GM18907 (cell line): ENCODE data around the gene DNM3.

ENCODE experiments used
- ATAC-seq: cut with Tn5 transposase; IDR thresholded peaks from one replicate; pipeline ENCODE4 v1.9.1; 2021; ENCODE audit warnings: mild to moderate bottlenecking, moderate library complexity; ENCODE audit not compliant: unreplicated experiment

The DNM3 gene

DNA sequence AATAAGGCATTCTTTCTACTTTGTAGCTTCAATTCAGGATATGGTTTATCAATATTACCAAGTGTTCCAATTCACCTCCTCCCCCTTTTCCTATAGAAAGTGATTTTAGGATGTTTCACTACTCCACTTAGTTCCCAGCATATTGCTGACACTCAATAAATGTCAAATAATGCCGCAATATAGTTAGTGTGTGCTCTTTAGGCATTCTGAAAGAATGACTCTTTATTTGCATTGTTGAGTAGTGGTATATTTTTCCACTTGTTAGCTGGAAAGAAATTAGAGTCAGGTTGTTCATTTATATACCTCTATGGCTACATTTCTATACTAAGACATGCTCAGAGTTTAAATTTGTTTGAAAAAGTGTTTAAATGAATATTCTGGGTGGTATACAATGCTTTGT lies 424.6 kb downstream of the DNM3 start:
- ATAC-seq = no peak

GRCh38 chr1:172266528-172267174 lies 425.4 kb downstream of the DNM3 start:
- ATAC-seq = no peak

- no peak for ATAC-seq
Observed at GRCh38 chr1:172268237-172268636, 426.9 kb downstream of the DNM3 start.

DNA sequence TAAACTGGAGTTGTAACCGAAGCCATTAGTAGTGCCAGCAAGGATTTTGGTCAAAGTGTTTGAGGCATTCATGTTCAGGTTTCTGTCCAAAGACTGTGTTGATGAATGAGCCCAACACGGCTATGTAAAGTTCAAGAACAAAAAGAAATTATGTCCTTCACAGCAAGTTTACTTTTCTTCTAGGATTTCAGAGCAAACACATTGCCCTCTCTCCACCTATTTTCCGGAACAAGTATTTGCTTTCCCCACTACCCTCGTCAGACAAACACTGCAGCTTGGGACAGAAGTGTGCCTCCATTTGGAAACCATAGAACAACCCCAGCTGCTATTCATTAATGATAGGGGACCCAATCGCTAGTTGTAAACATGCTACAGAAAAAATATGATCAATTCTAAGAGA lies 427.8 kb downstream of the DNM3 start:
- no peak for ATAC-seq

- no peak for ATAC-seq
Observed at GRCh38 chr1:172269644-172270043, 428.3 kb downstream of the DNM3 start.

DNA sequence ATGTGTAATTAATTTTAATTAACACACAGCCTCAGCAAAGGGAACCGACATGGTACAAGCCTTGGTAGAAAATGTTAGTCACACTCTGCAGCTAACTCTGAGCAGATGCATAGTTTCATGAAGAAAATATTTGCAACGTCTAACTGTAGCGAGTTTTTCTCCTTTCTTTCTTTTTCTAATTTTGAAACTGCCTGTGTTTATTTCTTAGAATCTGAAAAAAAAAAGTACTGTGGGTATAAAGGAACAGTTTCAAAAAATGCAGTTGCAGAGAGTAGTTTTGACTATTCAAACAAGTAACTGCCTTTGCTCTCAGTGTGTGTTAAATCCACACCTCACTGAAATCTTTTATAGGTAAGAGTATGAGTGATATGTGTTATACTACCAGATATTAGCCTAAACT lies 429.3 kb downstream of the DNM3 start:
- no peak for ATAC-seq

DNA sequence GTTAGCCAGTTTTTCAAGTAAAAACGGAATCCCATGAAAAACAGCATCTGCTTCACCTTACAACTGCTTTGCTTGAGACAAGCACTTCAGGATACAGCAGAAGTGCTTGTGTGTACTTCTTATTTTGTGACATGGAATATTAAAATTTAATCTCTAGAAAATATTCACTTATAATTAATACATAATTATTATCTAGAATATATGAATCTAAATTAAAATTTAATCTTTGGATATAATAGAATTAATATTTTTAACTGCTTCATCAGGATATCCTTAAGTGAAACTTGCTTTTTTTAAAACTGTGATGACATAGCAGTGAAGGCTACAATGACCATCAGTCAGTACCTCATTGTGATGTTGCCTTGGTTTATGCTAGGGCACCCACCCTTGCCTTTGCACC lies 430.8 kb downstream of the DNM3 start:
- ATAC-seq = no peak

GRCh38 chr1:172273647-172274396 lies 432.5 kb downstream of the DNM3 start:
- ATAC-seq = no peak

- ATAC-seq = no peak
Observed at GRCh38 chr1:172275478-172275877, 434.2 kb downstream of the DNM3 start.

- ATAC-seq = no peak
Observed at GRCh38 chr1:172276120-172276818, 435.0 kb downstream of the DNM3 start.

GRCh38 chr1:172277275-172277674 lies 436.0 kb downstream of the DNM3 start:
- no peak for ATAC-seq

DNA sequence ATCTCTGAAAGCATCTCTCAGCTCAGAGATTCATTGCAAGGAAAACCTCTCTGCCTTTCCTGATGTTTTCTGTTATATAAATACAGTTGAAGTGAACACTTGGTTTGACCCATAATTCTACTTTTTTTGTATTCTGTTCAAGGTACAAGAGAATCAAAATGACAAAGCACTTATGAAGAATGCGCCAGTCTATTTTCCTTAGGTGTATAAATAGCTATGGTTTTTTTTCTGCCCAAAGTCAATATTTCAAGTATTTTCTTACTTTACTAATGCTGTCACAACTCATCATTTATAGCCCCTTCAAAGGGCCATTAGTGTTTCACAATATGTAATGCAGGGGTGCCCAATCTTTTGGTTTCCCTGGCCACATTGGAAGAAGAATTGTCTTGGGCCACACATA lies 436.7 kb downstream of the DNM3 start:
- ATAC-seq = no peak

DNA sequence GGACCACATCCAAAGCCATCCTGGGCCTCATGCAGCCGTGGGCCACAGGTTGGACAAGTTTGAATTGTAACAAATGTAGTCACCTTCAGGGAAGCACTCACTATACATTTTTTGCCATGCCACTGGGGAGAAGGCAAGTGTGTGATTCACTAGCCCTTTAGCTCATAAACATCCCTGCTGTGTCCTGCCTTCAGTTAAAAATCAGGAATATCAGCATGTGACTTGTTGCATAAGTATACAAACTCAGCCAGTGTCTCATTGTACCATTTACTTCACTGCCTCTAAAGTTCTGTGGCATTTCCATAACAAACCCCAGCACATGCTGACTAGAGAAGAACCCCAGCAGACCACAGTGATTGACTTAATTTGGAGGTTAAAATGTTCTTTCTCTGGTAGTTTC lies 437.2 kb downstream of the DNM3 start:
- ATAC-seq = no peak

DNA sequence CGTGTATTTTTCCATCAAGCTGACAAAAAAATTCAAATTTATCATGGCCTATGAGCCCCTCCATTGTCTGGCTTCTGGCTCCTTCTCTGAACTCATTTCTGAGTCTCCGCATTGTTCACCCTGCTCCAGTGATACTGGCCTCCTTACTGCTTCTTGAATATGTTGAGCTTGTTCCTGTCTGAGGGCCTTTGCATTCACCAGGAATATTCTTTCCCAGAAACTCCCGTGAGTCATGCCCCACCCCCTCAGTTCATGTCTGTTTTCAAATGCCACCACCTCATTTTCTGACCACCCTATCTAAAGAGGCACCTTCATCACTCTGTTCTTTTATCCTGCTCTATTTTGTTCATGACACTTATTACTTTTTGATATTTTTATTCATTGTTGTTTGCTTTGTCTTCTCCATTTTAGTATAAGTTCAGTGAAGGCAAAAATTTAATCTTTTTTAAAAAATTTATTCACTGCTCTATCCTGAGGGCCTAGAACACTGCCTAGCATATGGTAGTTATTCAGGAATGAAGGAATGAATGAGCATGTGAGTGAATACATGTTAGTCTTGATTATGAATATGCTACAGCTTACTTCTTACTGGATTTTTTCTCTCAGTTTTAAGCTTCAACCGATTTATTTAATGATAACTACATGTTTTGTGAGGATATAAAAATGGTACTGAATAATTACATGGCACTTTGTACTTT lies 438.8 kb downstream of the DNM3 start:
- ATAC-seq = no peak

DNA sequence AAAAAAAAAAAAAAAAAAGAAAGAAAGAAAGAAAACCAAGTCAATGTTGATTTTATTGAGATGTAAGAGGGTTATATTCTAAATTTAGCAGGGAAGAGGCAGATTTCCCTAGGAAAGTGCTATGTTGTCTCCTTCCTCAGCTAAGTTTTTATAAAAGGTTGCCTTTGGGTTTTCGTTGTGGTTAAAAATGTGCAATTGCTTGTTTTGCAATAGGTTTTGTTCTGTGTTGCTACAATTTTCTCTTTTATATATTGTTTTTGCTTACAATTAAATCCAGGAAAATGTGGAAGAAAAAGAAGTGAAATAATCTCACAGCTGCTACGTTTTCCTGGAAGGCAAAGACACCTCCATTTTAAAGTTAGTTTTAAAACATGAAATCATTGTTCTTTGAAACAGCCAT lies 442.5 kb downstream of the DNM3 start:
- no peak for ATAC-seq

GRCh38 chr1:172286629-172287076 lies 445.4 kb downstream of the DNM3 start:
- no peak for ATAC-seq

DNA sequence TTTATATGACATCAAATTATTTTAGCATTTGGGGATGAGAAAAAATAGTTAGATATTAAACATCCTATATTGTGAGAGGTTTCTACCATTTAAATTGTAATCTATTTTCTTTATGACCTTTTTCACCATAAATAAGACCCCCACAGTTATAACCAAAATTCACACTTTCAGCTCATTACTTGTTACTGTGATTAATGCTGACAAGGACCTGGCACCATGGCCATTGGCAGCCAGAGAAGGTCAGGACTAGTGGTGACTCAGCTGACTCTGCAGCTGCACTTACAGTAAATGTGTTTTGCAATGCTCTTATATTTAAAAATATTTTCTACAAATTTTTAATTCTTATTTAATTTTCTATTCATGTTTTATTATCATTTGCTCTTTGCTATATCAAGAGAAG lies 445.9 kb downstream of the DNM3 start:
- ATAC-seq = no peak

DNA sequence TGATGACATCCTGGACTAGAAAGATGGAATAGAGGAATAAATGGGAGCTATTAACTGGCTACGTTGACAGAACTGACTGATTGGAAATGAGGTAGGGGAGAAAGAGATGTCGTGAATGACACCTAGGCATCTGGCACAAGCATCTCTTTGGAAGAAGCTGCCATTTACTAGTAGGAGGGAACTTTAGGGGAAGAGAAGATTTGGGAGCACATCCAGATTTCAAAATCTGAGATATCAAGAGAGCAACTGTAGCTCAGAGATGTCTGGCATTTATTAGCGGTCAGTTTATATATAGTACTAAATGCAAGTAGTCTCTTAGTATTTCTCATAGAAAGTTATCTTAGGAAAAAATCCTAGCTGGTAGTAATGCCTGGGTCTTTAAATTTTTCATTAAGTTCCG lies 447.3 kb downstream of the DNM3 start:
- no peak for ATAC-seq

DNA sequence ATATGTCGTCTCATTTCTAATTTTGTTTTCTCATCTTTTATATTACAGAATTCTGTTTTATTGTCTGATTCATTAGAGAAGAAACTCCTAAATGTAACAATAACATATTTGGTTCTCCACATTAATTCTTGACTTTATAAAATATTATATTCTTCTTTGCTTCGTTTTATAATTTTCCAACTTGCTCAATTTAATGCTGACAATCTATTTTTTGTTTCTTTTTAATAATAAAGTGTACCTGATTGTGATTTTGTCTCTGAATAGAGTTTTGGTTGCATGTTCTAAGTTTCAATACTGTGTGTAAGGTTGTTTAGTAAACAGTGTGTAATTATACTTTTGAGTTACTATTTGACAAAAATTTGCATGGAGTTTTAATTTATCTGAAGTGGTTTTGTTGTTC lies 448.1 kb downstream of the DNM3 start:
- no peak for ATAC-seq

DNA sequence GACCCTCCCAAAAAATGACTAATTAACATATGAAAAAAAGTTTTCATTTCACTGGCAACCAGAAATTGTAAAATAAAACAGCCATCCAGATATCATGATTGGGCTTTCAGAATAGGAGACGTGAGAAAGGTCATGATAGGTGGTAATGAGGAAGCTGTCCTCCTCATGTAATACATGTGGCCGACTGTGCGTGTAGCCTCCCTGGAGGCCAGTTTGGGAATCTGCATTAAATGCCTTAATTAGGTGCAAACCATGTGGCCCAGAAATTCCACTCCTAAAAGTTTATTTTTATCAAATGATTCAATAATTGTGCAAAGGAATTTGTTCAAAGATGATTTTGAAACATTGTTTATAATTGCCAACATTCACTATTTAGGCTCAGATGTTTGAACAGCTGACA lies 451.5 kb downstream of the DNM3 start:
- no peak for ATAC-seq

GRCh38 chr1:172293429-172293828 lies 452.1 kb downstream of the DNM3 start:
- ATAC-seq = no peak
